GM08714 (cell line): ENCODE measurements around the gene OPRL1.

Experiments used
- H3K4me3 ChIP-seq: fragments of 200-500 bp; sonication (Bioruptor generic); 2 replicates; pipeline ENCODE4 v1.5.1; 2014; ENCODE audit warnings: mild to moderate bottlenecking, low read length, inconsistent platforms
- ZNF274 ChIP-seq: IDR thresholded peaks from 2 replicates; pipeline ENCODE4 v1.6.1; 2012; ENCODE audit warnings: mild to moderate bottlenecking, low read depth, low read length

OPRL1 gene

GRCh38 chr20:64102647-64103354, 22.9 kb downstream of the OPRL1 start:
- no peak overlapping the region for H3K4me3 ChIP-seq
- TF ChIP-seq ZNF274: no peak

- H3K4me3 ChIP-seq: no peak overlapping the region
- no peak for TF ChIP-seq ZNF274
Observed at GRCh38 chr20:64103871-64104666, 24.2 kb downstream of the OPRL1 start.

GRCh38 chr20:64104667-64105451, 25.0 kb downstream of the OPRL1 start:
- no peak overlapping the region for H3K4me3 ChIP-seq
- TF ChIP-seq ZNF274: no peak

- H3K4me3 ChIP-seq: no peak overlapping the region
- TF ChIP-seq ZNF274: no peak
Observed at GRCh38 chr20:64105846-64106434, 26.1 kb downstream of the OPRL1 start.

- no peak overlapping the region for H3K4me3 ChIP-seq
- TF ChIP-seq ZNF274: no peak
Observed at GRCh38 chr20:64106435-64106961, 26.6 kb downstream of the OPRL1 start.

GRCh38 chr20:64106981-64107735, 27.3 kb downstream of the OPRL1 start, which contains the start of gene NPBWR2:
Gene NPBWR2, minus strand, starts transcription at chr20:64107565. Its CDS starts 734 bp downstream, at chr20:64106831.
- TF ChIP-seq ZNF274: no peak
- no peak within 1 kb of the TSS for H3K4me3 ChIP-seq

- no peak for TF ChIP-seq ZNF274
- H3K4me3 ChIP-seq: no peak overlapping the region
Observed at GRCh38 chr20:64107736-64108457, 28.0 kb downstream of the OPRL1 start.

- TF ChIP-seq ZNF274: no peak
- no peak overlapping the region for H3K4me3 ChIP-seq
Observed at GRCh38 chr20:64108731-64109681, 29.1 kb downstream of the OPRL1 start.

- no peak for TF ChIP-seq ZNF274
- no peak overlapping the region for H3K4me3 ChIP-seq
Observed at GRCh38 chr20:64109831-64110391, 30.0 kb downstream of the OPRL1 start.

- TF ChIP-seq ZNF274: no peak
- H3K4me3 ChIP-seq: no peak overlapping the region
Observed at GRCh38 chr20:64110411-64111068, 30.7 kb downstream of the OPRL1 start.
